Mesenchymal stem cell (in vitro differentiated cells and primary cell): Measurements from ENCODE around the gene PIK3CD.

Source experiments
- DNase-seq: peaks from one replicate; pipeline ENCODE4 v3.0.0-alpha.2; 2013
- H2AFZ ChIP-seq: one replicate; pipeline ENCODE4 v1.6.1; 2013; ENCODE audit warnings: low read depth, mild to moderate bottlenecking, control low read depth, inconsistent platforms, low read length, moderate library complexity
- H2AK5ac ChIP-seq: 2 replicates; pipeline ENCODE4 v1.6.1; 2013; ENCODE audit warnings: low read length, moderate library complexity, mild to moderate bottlenecking, inconsistent platforms; ENCODE audit not compliant: severe bottlenecking
- H2BK120ac ChIP-seq: one replicate; pipeline ENCODE4 v1.6.1; 2013; ENCODE audit warnings: low read depth, mild to moderate bottlenecking, inconsistent platforms, low read length, moderate library complexity
- H2BK12ac ChIP-seq, 2 experiments: one replicate each; pipeline ENCODE4 v1.6.1; 2013; ENCODE audit warnings: inconsistent platforms in 2 of 2, low read length in 2 of 2, mild to moderate bottlenecking in 2 of 2, moderate library complexity in 2 of 2, control low read depth in 1 of 2
- H2BK15ac ChIP-seq: one replicate; pipeline ENCODE4 v1.6.1; 2013; ENCODE audit warnings: mild to moderate bottlenecking, low read depth, inconsistent platforms; ENCODE audit not compliant: poor library complexity, severe bottlenecking
- H2BK5ac ChIP-seq: 2 replicates; pipeline ENCODE4 v1.6.1; 2013; ENCODE audit warnings: low read depth, mild to moderate bottlenecking, low read length, control low read depth, inconsistent platforms; ENCODE audit not compliant: poor library complexity, severe bottlenecking
- H3K14ac ChIP-seq, 2 experiments: one replicate each; pipeline ENCODE4 v1.6.1; 2013; ENCODE audit warnings: inconsistent platforms in 2 of 2, low read length in 2 of 2, control low read depth in 1 of 2, mild to moderate bottlenecking in 1 of 2, moderate library complexity in 1 of 2
- H3K18ac ChIP-seq, 2 experiments: one replicate each; pipeline ENCODE4 v1.6.1; 2013; ENCODE audit warnings: inconsistent platforms in 2 of 2, low read length in 2 of 2, control low read depth in 1 of 2, low read depth in 1 of 2, mild to moderate bottlenecking in 1 of 2
- H3K23ac ChIP-seq, 2 experiments: one replicate each; pipeline ENCODE4 v1.6.1; 2013; ENCODE audit warnings: inconsistent platforms in 2 of 2, low read length in 2 of 2, mild to moderate bottlenecking in 2 of 2, moderate library complexity in 2 of 2, control low read depth in 1 of 2
- H3K27ac ChIP-seq: 2 replicates; pipeline ENCODE4 v1.5.1; 2013; ENCODE audit warnings: mild to moderate bottlenecking, moderate library complexity, low read length, control low read depth, inconsistent platforms; ENCODE audit not compliant: poor library complexity, severe bottlenecking
- H3K27me3 ChIP-seq, 2 experiments: 2 replicates each; pipeline versions ENCODE4 v1.6.1 to v1.7.0; 2013; ENCODE audit warnings: low read length in 2 of 2, mild to moderate bottlenecking in 2 of 2, moderate library complexity in 2 of 2, control low read depth in 1 of 2, inconsistent platforms in 1 of 2; ENCODE audit not compliant: control insufficient read depth in 1 of 2, insufficient read depth in 1 of 2
- H3K36me3 ChIP-seq, 2 experiments: 2 replicates each; pipeline versions ENCODE4 v1.6.1 to v1.7.0; 2013; ENCODE audit warnings: low read length in 2 of 2, control low read depth in 1 of 2, inconsistent platforms in 1 of 2, low read depth in 1 of 2, mild to moderate bottlenecking in 1 of 2; ENCODE audit not compliant: insufficient read depth in 2 of 2, control insufficient read depth in 1 of 2
- H3K4ac ChIP-seq, 2 experiments: one replicate each; pipeline ENCODE4 v1.6.1; 2013; ENCODE audit warnings: inconsistent platforms in 2 of 2, low read length in 2 of 2, mild to moderate bottlenecking in 2 of 2, moderate library complexity in 2 of 2, control low read depth in 1 of 2, low read depth in 1 of 2
- H3K4me1 ChIP-seq: 2 replicates; pipeline ENCODE4 v1.6.1; 2013; ENCODE audit warnings: low read depth, low read length, control low read depth; ENCODE audit not compliant: control insufficient read depth, insufficient read depth
- H3K4me2 ChIP-seq: 2 replicates; pipeline ENCODE4 v1.6.1; 2013; ENCODE audit warnings: low read length, mild to moderate bottlenecking, inconsistent platforms; ENCODE audit not compliant: poor library complexity, severe bottlenecking
- H3K4me3 ChIP-seq, 2 experiments: 2 replicates each; pipeline versions ENCODE4 v1.5.1 to v1.7.0; 2013; ENCODE audit warnings: low read length in 2 of 2, mild to moderate bottlenecking in 2 of 2, control low read depth in 1 of 2, low read depth in 1 of 2; ENCODE audit not compliant: insufficient read depth in 1 of 2
- H3K79me1 ChIP-seq: replicated peaks from 2 replicates; pipeline ENCODE4 v1.6.1; 2013; ENCODE audit warnings: mild to moderate bottlenecking, control low read depth, low read length, inconsistent platforms; ENCODE audit not compliant: poor library complexity, severe bottlenecking
- H3K9ac ChIP-seq: 2 replicates; pipeline ENCODE4 v1.7.0; 2013; ENCODE audit warnings: mild to moderate bottlenecking, low read length, moderate library complexity
- H3K9me3 ChIP-seq: 2 replicates; pipeline ENCODE4 v1.7.0; 2013; ENCODE audit warnings: mild to moderate bottlenecking, low read length; ENCODE audit not compliant: control insufficient read depth
- H4K8ac ChIP-seq: one replicate; pipeline ENCODE4 v1.6.1; 2013; ENCODE audit warnings: inconsistent platforms, mild to moderate bottlenecking, low read length, moderate library complexity
- H4K91ac ChIP-seq: one replicate; pipeline ENCODE4 v1.6.1; 2013; ENCODE audit warnings: mild to moderate bottlenecking, low read length, inconsistent platforms
- WGBS: methylation state at CpG from one replicate; pipeline ENCODE4 v1.1.7; 2013; ENCODE audit warnings: mixed read lengths; 5-methylcytosine and 5-hydroxymethylcytosine counted together

PIK3CD gene

DNA sequence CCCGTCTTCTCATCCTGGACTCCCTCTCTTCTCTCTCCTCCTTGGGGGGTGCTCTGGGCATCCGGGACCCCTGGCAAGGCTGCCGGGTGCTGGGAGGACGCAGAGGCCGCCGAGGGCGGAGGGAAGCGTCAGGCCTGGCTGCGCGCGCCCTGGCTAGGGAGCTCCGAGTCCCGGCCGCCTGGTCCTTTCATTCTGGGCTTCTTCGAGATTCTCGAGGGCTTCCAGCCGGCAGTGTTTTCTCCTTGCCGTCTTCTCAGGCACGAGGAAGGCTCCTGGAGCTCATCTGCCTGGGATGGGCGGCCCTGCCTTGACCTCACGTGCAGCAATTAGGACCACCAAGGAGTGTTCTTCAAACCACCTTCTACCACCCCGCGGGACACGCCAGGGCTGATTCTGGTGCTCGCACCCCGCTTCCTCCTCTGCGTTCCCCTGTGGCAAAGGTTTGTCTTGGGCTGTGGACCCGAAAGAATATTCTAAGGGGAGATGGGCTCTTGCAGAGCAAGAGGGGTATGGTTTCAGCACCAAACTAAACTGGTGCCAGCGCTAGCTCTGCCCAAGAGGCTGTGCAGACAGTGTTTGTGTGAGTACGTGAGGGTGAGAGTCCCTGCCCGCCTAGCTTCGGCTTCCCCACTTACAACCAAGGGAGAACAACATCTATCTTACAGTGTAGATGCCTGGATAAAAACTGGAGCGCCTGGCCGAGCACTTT is 36.5 kb downstream of the PIK3CD start:
- peak overlapping the region; percentile 68 for H2BK5ac ChIP-seq
- no peak overlapping the region for H2BK12ac ChIP-seq
- H3K4ac ChIP-seq: peak overlapping the region; percentile 2 to 73
- no peak overlapping the region for H2BK120ac ChIP-seq
- H3K36me3 ChIP-seq: peaks cover 0 to 6% of the 10 kb centered on the region in 2 experiments
- H2AK5ac ChIP-seq: no peak overlapping the region
- peak; percentile 55 for DNase-seq
- H3K23ac ChIP-seq: peak overlapping the region in 1 of 2 experiments; percentile 96
- H3K9me3 ChIP-seq: no peaks in the 10 kb centered on the region
- H3K9ac ChIP-seq: peak overlapping the region; percentile 58
- 4% methylated on average over 27 of the region's 34 CpGs for WGBS
- peaks cover 4% of the 10 kb centered on the region for H3K79me1 ChIP-seq
- H3K14ac ChIP-seq: peak overlapping the region in 1 of 2 experiments; percentile 61
- peak overlapping the region; percentile 47 for H4K8ac ChIP-seq
- no peak overlapping the region for H4K91ac ChIP-seq
- peaks cover 27% of the 10 kb centered on the region for H3K4me1 ChIP-seq
- H3K4me2 ChIP-seq: peak overlapping the region; percentile 93
- no peaks in the 10 kb centered on the region for H3K27me3 ChIP-seq
- no peak overlapping the region for H2BK15ac ChIP-seq
- H3K27ac ChIP-seq: peak overlapping the region; percentile 93
- H3K4me3 ChIP-seq: peak overlapping the region; percentile 56 to 77
- H2AFZ ChIP-seq: peak overlapping the region; percentile 72
- peak overlapping the region in 1 of 2 experiments; percentile 77 for H3K18ac ChIP-seq

DNA sequence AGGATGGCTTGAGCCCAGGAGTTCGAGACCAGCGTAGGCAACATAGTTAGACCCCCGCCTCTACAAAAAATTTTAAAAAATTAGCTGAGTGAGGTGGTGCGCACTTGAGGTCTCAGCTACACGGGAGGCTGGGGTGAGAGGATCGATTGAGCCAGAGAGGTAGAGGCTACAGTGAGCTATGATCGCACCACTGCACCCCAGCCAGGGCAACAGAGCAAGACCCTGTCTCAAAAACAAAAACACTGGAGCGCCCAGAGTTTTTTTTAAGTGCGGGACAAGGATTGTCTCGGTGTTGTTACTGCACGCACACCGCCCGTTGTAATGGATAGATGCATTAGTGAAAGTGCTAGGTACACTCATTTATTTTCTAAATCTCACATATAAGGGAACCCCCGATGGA is 37.1 kb downstream of the PIK3CD start:
- H3K27ac ChIP-seq: peak overlapping the region; percentile 93
- no peak overlapping the region for H4K8ac ChIP-seq
- H2AFZ ChIP-seq: no peak overlapping the region
- H3K9me3 ChIP-seq: no peaks in the 10 kb centered on the region
- 63% methylated on average over 7 of the region's 14 CpGs for WGBS
- H2BK12ac ChIP-seq: no peak overlapping the region
- H3K27me3 ChIP-seq: no peaks in the 10 kb centered on the region
- H3K9ac ChIP-seq: peak overlapping the region; percentile 58
- no peak overlapping the region for H3K23ac ChIP-seq
- no peak overlapping the region for H2BK15ac ChIP-seq
- peaks cover 4% of the 10 kb centered on the region for H3K79me1 ChIP-seq
- H3K4me1 ChIP-seq: peaks cover 28% of the 10 kb centered on the region
- H3K4ac ChIP-seq: no peak overlapping the region
- no peak for DNase-seq
- peak overlapping the region; percentile 56 to 77 for H3K4me3 ChIP-seq
- H3K4me2 ChIP-seq: peak overlapping the region; percentile 93
- no peak overlapping the region for H2BK5ac ChIP-seq
- no peak overlapping the region for H2AK5ac ChIP-seq
- no peak overlapping the region for H4K91ac ChIP-seq
- no peak overlapping the region for H3K14ac ChIP-seq
- no peak overlapping the region for H2BK120ac ChIP-seq
- peaks cover 0 to 7% of the 10 kb centered on the region in 2 experiments for H3K36me3 ChIP-seq
- no peak overlapping the region for H3K18ac ChIP-seq

DNA sequence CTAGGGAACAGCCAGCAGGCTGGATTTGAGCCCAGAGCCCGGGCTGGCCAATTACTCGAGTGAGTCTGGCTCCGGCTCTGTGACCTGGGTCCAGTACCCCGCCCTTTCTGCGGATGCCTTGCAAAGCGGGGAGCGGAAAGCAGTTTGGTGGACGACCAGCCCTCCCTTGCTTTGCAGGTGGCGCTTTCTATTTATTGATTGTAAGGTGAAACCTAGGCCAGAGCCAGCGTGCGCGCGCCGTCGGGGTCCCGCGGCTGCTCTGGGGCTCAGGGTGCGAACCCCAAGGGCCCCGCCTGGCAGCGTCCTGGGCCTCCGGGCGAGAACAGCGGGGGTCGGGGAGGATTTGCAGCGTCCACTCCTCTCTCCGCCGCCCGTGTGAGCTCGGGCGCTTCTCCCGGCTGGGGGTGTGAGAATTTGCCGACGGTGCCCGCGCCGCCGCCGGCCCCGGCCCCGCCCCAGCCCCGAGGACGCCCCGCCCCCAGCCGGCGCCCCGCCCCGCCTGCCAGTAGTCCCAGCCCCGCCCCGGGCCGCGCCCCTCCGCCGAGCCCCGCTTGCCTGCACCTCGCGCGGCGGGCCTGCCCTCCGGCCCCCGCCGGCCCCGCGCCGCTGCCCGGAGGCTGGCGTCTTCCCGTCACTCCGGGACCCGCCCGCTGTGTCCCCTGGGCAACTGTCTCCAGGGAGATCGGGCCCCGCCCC is 37.6 kb downstream of the PIK3CD start:
- Histone ChIP-seq H4K8ac (peak overlapping the region; percentile 64), H3K27me3 (no peaks in the 10 kb centered on the region), H2AK5ac (no peak overlapping the region), H3K9me3 (no peaks in the 10 kb centered on the region), H3K4me3 (peak overlapping the region; percentile 61 to 77), H3K9ac (peak overlapping the region; percentile 58), H4K91ac (no peak overlapping the region), H3K4me1 (peaks cover 31% of the 10 kb centered on the region), H2AFZ (peak overlapping the region; percentile 64), H3K79me1 (peaks cover 9% of the 10 kb centered on the region), H3K4me2 (peak overlapping the region; percentile 93), H2BK120ac (no peak overlapping the region), H2BK15ac (peak overlapping the region; percentile 23), H2BK5ac (peak overlapping the region; percentile 59), H2BK12ac (peak overlapping the region in 1 of 2 experiments; percentile 78), H3K23ac (no peak overlapping the region), H3K18ac (peak overlapping the region; percentile 6 to 67), H3K36me3 (peaks cover 0 to 13% of the 10 kb centered on the region in 2 experiments), H3K27ac (peak overlapping the region; percentile 93), H3K14ac (no peak overlapping the region), H3K4ac (no peak overlapping the region)
- peak; percentile 62 for DNase-seq
- WGBS: under 1% methylated on average over 25 of the region's 72 CpGs

DNA sequence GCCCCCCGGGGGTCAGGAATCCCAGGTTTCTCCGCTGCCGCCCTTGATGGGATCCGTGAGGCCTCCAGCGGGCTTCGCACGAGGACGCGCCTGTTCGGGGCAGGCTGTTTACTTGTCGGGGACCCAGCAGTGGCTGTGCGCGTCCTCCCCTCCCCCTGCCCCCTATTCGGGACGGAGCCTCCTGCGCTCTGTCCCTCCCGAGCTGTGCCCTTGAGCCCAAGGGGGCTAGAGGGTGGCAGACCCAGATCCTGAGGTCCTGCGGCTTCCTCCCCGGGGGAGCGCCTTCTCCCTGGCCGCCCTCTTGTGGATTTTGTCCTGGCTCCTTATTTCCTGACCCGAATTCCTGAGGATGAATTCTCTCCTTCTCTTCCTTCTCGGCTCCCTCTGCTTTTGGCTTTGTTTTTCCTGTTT is 38.4 kb downstream of the PIK3CD start:
- no peak overlapping the region for H3K4ac ChIP-seq
- H2BK15ac ChIP-seq: peak overlapping the region; percentile 80
- H4K91ac ChIP-seq: no peak overlapping the region
- H3K79me1 ChIP-seq: peaks cover 9% of the 10 kb centered on the region
- peak overlapping the region; percentile 11 to 88 for H3K18ac ChIP-seq
- H3K27me3 ChIP-seq: no peaks in the 10 kb centered on the region
- H2BK12ac ChIP-seq: no peak overlapping the region
- peaks cover 0 to 17% of the 10 kb centered on the region in 2 experiments for H3K36me3 ChIP-seq
- H3K27ac ChIP-seq: peak overlapping the region; percentile 91
- no peak overlapping the region for H3K14ac ChIP-seq
- under 1% methylated on average over 23 of the region's 23 CpGs for WGBS
- peak; percentile 48 for DNase-seq
- H2BK120ac ChIP-seq: no peak overlapping the region
- H3K4me2 ChIP-seq: peak overlapping the region; percentile 69
- peak overlapping the region; percentile 26 for H2AK5ac ChIP-seq
- H4K8ac ChIP-seq: peak overlapping the region; percentile 87
- H3K9ac ChIP-seq: peak overlapping the region; percentile 81
- peak overlapping the region; percentile 20 for H2AFZ ChIP-seq
- H3K4me1 ChIP-seq: peaks cover 31% of the 10 kb centered on the region
- no peaks in the 10 kb centered on the region for H3K9me3 ChIP-seq
- peak overlapping the region; percentile 68 for H2BK5ac ChIP-seq
- H3K4me3 ChIP-seq: peak overlapping the region; percentile 61 to 85
- H3K23ac ChIP-seq: no peak overlapping the region
